ENCODE data around the gene EYA3.
A peak's percentile ranks its signal among the peaks of the same experiment; 100 is the strongest.

Gene EYA3

GRCh38 chr1:28071813-28072212 lies 16.6 kb downstream of the EYA3 start:
- no peak for DNase-seq (ENCODE audit: low read depth)

- DNase-seq (ENCODE audit: low read depth): no peak
Observed at GRCh38 chr1:28070725-28071593, 17.5 kb downstream of the EYA3 start.

DNA sequence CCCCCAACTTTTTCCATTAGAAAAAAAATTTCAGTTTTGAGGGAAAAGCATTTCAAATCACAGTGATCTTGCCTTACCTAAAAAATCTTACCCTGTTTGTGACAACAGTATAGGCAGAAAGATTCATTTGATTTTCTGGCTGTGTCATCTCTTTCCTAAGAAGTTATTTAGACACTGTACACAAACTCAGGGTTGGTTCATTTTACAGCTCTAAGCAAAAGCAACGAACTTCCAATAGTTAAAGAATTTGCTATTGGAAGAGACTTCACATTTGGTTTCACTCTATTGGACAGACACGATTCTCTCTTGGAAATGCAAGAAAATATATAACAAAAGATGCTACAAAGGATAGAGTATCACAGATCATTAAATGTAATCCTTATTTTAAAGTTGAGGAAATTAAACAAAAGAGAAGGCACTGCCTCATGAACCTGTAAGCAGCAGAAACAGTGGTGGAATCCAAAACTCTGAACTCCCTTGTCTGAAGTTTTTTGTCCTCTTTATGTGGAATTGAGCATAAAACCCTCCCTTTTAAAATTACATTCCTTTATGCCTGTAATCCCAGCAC lies 20.8 kb downstream of the EYA3 start:
- no peak for DNase-seq (ENCODE audit: low read depth)

GRCh38 chr1:28066393-28067154 lies 21.8 kb downstream of the EYA3 start:
- DNase-seq (ENCODE audit: low read depth): no peak

DNA sequence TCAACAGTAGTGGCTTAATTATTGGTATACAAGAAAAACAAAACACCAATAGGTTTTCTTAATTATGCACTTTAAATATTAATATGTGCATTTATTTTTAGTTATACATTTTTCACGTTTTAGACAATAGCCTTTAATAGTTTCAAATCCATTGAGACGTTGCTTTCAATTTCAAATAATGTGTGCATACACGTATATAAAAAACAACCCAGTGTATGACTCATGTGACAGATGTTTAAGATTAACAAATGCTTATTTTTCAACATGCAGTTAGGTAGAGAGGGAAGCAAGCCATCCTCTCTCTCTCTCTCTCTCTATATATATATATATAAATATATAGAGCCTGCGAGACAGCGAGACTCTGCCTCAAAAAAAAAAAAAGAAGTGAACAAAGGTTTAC lies 24.3 kb downstream of the EYA3 start:
- no peak for DNase-seq (ENCODE audit: low read depth)

GRCh38 chr1:28062806-28063205 lies 25.6 kb downstream of the EYA3 start:
- no peak for DNase-seq (ENCODE audit: low read depth)

DNA sequence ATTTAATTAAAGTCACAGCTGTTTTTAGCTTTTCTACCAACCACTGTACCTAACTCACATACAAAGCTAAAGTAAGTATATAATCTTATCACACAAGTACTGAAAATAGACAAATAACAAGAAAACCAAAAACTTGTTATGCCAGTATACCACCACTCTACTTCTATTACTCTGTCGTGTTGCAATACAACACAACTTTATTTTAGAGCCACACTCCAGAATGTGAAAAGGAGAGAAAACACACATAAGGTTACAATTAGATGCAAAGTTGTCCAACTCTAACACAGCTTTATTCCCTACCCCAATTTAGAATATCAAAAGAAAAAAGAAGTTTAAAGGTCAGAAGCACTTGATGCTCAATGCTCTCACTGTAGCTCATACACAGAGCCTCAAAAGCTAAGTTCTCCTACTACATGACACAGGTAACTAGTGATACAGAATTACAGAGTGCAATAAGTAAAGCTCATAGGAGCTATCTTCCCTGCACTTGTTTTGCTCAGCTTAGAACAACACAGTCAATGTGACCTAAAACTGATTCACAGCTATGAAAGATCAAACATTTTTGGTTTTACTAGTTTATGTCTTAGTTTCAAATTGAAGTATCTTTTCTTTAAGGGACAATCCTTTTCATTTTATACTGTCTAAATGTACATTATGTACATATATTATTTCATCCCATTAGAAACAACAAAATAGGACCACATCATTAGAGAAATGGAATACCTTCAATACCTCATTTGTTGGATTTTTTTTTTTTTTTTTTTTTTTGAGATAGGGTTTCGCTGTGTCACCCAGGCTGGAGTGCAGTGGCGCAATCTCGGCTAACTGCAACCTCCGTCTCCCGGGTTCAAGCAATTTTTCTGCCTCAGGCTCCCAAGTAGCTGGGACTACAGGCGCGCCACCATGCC lies 29.2 kb downstream of the EYA3 start:
- DNase-seq (ENCODE audit: low read depth): no peak

- no peak for DNase-seq (ENCODE audit: low read depth)
Observed at GRCh38 chr1:28058168-28058567, 30.2 kb downstream of the EYA3 start.

DNA sequence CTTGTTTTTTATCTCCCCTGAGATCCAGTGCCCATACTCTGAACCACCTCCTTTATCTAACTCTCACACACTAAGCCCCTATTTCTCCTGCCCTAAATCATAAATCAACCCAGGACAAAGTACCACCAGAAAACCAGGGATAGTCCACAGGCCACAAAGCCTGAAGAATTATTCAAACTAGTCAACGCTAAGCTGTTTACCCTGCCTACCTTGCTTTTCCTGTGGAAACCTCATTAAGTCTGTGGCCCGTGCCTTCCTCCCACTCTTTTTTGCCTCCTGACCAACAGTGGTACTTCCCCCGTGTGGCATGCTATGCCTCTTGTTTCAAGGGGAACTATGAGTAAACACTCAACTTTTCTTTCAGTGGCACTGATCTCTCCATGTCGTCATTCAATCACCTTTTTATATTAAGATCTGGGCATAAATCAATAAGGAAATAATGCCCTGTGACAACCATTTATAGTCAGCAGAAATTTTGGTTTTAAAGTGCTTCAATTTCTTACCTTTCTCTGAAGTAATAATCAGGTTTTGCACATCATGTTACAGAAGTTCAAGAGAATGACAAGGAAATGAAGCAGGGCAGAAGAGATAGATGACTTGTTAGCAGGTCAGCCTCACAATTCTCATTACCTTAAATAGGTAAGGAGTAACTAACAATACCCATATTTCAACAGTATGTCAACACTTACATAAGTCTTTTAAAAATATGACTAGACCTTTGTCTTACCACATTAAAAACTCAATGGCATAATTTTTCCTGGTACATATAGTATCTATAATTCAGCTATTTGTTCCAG lies 32.1 kb downstream of the EYA3 start:
- DNase-seq (ENCODE audit: low read depth): peak; percentile 31

DNA sequence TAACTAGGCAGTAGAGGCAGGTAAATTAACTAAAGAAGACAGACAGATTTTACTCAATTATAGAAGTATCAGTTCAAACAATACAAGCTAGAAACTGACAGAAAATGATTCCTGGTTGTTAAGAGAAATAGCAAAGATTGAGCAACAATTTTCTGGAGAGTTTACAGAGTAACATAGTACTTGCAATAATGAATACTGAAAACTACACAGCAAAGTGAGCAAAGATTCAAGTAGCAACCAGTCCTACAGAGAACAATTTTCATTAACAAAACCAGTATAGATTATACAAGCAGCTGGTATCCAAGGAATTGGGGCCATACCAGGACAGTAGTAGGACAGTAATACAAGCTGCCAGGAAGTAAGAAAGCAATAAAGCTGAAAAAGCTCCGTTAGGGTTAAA lies 37.6 kb downstream of the EYA3 start:
- DNase-seq (ENCODE audit: low read depth): no peak

DNA sequence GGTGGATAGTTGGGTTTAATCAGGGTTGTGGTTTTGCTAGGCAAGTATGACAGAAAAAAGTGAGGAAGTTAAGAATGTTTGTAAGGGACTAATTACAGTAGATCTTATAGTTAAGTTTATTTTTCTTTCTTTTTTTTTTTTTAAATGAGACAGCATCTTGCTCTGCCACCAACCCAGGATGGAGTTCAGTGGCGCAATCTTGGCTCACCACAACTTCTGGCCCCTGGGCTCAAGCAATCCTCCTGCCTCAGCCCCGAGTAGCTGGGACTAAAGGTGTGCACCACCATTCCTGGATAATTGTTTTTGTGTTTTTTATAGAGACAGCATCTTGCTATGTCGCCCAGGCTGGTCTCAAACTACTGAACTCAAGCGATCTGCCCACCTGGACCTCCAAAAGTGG lies 41.7 kb downstream of the EYA3 start:
- DNase-seq (ENCODE audit: low read depth): no peak

DNA sequence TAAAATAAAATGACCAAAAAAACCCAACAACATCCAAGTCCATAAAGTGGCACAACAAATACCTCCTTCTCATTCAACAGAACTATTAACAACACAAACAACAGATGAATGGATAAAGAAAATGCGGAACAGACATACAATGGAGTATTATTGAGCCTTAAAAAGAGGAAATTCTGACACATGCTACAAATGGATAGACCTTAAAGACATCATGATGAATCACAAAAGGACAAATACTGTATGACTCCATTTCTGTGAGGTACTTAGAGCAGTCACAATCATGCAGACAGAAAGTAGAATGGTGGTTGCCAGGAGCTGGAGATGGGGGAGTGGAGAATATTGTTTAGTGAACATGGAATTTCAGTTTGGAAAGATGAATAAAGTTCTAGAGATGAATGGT lies 42.6 kb downstream of the EYA3 start:
- DNase-seq (ENCODE audit: low read depth): no peak

GRCh38 chr1:28044399-28044798 lies 44.0 kb downstream of the EYA3 start:
- DNase-seq (ENCODE audit: low read depth): no peak

DNA sequence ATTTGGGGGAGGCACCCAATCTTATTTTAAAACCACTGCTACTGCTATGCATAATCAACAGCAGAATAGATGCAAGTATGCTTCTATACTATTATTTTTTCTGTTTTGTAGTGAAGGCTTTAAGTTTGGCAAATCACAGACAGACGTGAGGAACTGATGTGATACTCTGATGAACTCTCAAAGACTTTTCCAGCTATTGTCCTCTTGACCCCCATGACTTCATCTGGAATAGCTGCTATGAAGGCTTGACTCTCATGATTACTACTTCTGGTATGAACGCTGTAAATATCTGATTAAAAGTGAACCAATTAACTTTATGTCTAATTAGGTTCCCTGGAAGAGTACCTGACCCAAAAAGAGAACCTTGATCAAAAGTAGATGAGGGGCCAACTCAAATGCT lies 49.1 kb downstream of the EYA3 start:
- no peak for DNase-seq (ENCODE audit: low read depth)

DNA sequence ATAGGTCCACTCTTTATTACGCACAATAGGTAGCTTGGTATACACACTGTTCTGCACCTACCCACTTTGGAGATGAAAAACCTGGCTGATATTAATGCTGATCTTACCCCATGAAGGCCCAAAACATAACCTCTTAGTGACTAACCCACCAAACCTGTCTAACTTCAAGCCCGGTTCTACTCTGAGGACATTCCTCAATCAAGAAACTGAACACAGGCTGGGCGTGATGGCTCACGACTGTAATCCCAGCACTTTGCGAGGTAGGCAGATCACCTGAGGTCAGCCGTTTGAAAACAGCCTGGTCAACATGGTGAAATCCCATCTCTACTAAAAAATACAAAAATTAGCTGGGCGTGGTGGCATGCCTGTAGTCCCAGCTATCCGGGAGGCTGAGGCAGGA lies 50.5 kb downstream of the EYA3 start:
- no peak for DNase-seq (ENCODE audit: low read depth)

- DNase-seq (ENCODE audit: low read depth): no peak
Observed at GRCh38 chr1:28037206-28037605, 51.2 kb downstream of the EYA3 start.

DNA sequence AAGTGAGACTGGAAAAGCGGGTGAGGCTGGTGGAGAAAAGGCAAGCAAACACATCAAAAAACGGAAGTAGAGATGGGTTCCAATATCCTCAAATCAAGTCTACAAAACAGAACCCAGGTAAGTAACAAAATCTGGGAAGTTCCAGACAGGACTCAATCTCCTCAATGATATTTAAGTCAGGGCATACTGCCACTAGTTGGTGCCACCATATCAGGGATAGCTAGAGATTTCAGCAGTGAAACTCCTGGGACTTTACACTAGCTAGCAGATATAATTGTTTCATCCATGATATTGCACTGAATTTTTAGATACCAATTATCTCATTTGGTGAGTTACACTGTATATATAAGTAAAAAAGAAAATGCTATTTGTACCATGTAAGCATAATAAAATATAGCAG lies 52.0 kb downstream of the EYA3 start:
- DNase-seq (ENCODE audit: low read depth): no peak

GRCh38 chr1:28035420-28035819 lies 53.0 kb downstream of the EYA3 start:
- no peak for DNase-seq (ENCODE audit: low read depth)

DNA sequence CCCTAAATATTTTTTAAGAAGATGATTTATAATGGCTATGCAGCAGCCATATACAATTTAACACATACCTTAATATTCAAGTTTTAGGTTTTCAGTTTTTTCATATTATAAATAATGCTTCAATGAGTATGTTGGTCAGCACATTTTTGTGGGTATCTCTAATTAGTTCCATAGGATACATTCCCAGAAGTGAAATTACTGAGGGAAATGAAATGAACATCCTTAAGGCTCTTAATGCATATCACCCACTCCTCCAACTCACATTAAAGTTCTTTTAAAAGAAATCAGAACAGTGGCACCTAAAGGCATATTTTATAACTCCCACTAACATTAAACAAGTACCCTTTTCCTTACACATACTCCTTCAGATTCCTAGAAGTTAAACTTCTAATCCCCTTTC lies 56.1 kb downstream of the EYA3 start:
- DNase-seq (ENCODE audit: low read depth): no peak

DNA sequence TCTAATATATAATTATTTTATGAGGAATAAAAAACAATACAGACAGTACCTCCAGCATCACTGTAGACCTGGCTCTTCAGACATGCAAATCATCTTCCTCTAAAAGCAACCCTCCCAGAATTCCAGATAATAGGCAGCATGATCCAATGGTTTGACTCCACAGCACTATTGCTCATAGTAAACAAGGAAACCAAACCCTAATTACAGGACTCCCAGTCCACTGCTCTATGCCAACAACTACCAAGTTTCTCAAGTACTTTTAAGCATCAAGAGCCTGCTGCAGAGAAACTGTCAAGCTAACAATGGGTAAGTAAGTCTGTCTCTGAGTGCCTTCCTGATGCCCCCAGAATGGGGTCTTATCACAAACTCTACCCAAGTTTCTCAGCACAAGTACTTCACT lies 57.2 kb downstream of the EYA3 start:
- DNase-seq (ENCODE audit: low read depth): no peak

All from CMK (cell line).